GM23338 (cell line): ENCODE results near the gene CLCN1. TPM values are rescaled to one million over a fixed set of nuclear protein-coding genes. Genes with fewer than 3 reads are reported as not detected.
A peak's percentile ranks its signal among the peaks of the same experiment; 100 is the strongest.

Experiments
- ATAC-seq: fragments of 200-7000 bp; cut with Tn5 transposase; 3 replicates; pipeline ENCODE4 v1.9.1; 2020
- DNase-seq: peaks from one replicate; pipeline ENCODE4 v3.0.0-alpha.2; 2015; ENCODE audit warnings: low spot score
- H2AFZ ChIP-seq: fragments of 200-600 bp; sonication (generic); 2 replicates; pipeline ENCODE4 v1.8.0; 2016; ENCODE audit warnings: antibody characterized with exemption, mild to moderate bottlenecking, moderate library complexity
- H3F3A ChIP-seq: fragments of 200-600 bp; sonication (generic); replicated peaks from 2 replicates; pipeline ENCODE4 v1.8.0; 2017; ENCODE audit warnings: antibody characterized with exemption, mixed run types, low read depth
- H3K27ac ChIP-seq: fragments of 200-600 bp; sonication (generic); 2 replicates; pipeline ENCODE4 v1.6.1; 2016; ENCODE audit warnings: low read depth
- H3K27me3 ChIP-seq: fragments of 200-600 bp; sonication (generic); 2 replicates; pipeline ENCODE4 v1.8.0; 2016; ENCODE audit warnings: mild to moderate bottlenecking, mixed run types, moderate library complexity; ENCODE audit not compliant: insufficient read depth
- H3K36me3 ChIP-seq: fragments of 200-600 bp; sonication (generic); 2 replicates; pipeline ENCODE4 v1.8.0; 2016; ENCODE audit warnings: mild to moderate bottlenecking; ENCODE audit not compliant: insufficient read depth
- H3K4me1 ChIP-seq: fragments of 200-600 bp; sonication (generic); 2 replicates; pipeline ENCODE4 v1.8.0; 2016; ENCODE audit warnings: mild to moderate bottlenecking, moderate library complexity; ENCODE audit not compliant: insufficient read depth
- H3K4me2 ChIP-seq: fragments of 200-600 bp; sonication (generic); 2 replicates; pipeline ENCODE4 v1.7.1; 2017; ENCODE audit warnings: mixed run types
- H3K4me3 ChIP-seq: fragments of 200-600 bp; sonication (generic); 2 replicates; pipeline ENCODE4 v1.6.1; 2016; ENCODE audit warnings: mixed run types
- H3K79me2 ChIP-seq: fragments of 200-600 bp; sonication (generic); replicated peaks from 2 replicates; pipeline ENCODE4 v1.8.0; 2017; ENCODE audit warnings: mild to moderate bottlenecking; ENCODE audit not compliant: insufficient read depth
- H3K9me2 ChIP-seq: fragments of 200-600 bp; sonication (generic); 2 replicates; pipeline ENCODE4 v1.8.0; 2017; ENCODE audit not compliant: insufficient read depth
- H4K20me1 ChIP-seq: fragments of 200-600 bp; sonication (generic); replicated peaks from 2 replicates; pipeline ENCODE4 v1.8.0; 2017; ENCODE audit warnings: mild to moderate bottlenecking; ENCODE audit not compliant: insufficient read depth
- H3K27ac Mint-ChIP-seq: 2 replicates; pipeline ENCODE4 v1.8.0; 2020; ENCODE audit warnings: inconsistent platforms, mild to moderate bottlenecking, moderate library complexity, mixed read lengths
- H3K27me3 Mint-ChIP-seq: 3 replicates; pipeline ENCODE4 v1.8.0; 2022; ENCODE audit warnings: low read depth, mild to moderate bottlenecking, moderate library complexity, mixed read lengths, inconsistent platforms; ENCODE audit not compliant: insufficient read depth, poor library complexity
- H3K36me3 Mint-ChIP-seq: 3 replicates; pipeline ENCODE4 v1.8.0; 2021; ENCODE audit warnings: low read depth, mild to moderate bottlenecking, inconsistent platforms, moderate library complexity, mixed read lengths
- H3K4me1 Mint-ChIP-seq: 3 replicates; pipeline ENCODE4 v1.8.0; 2020; ENCODE audit warnings: mild to moderate bottlenecking, inconsistent platforms, mixed read lengths
- H3K4me3 Mint-ChIP-seq: 3 replicates; pipeline ENCODE4 v1.8.0; 2021; ENCODE audit warnings: moderate library complexity, mild to moderate bottlenecking, inconsistent platforms, mixed read lengths
- H3K9me3 Mint-ChIP-seq: 3 replicates; pipeline ENCODE4 v1.8.0; 2020; ENCODE audit warnings: moderate library complexity, mild to moderate bottlenecking, inconsistent platforms, mixed read lengths
- CTCF ChIP-seq, 2 experiments: fragments of 200-600 bp in 1 of 2; sonication (generic) in 1 of 2; conservative IDR thresholded peaks; 2 replicates each; pipeline versions ENCODE4 v1.5.1 to v1.6.1; 2016 to 2017; ENCODE audit warnings: antibody characterized with exemption in 2 of 2, low read depth in 2 of 2, mild to moderate bottlenecking in 2 of 2, moderate library complexity in 1 of 2
- ETS1 ChIP-seq: IDR thresholded peaks from 2 replicates; pipeline ENCODE4 v1.6.1; 2016; ENCODE audit warnings: antibody characterized with exemption
- EZH2 ChIP-seq: fragments of 200-600 bp; sonication (generic); IDR thresholded peaks from one replicate; pipeline ENCODE4 v1.8.0; 2017; ENCODE audit warnings: antibody characterized with exemption, mild to moderate bottlenecking, low read depth; ENCODE audit not compliant: unreplicated experiment
- POLR2AphosphoS5 ChIP-seq: IDR thresholded peaks from 2 replicates; pipeline ENCODE4 v1.6.1; 2016; ENCODE audit warnings: antibody characterized with exemption, low read depth
- REST ChIP-seq: IDR thresholded peaks from one replicate; pipeline ENCODE4 v1.6.1; 2018; ENCODE audit warnings: antibody characterized with exemption; ENCODE audit not compliant: unreplicated experiment
- polyA plus RNA-seq: library from polyadenylated mRNA; unstranded; fragments of >200 nt; fragmentation: Nextera tagmentation; extraction: Ambion mirVana; gene quantifications from 2 replicates; pipeline ENCODE4 v1.2.1, GENCODE V29; 2016
- total RNA-seq: library from RNA; depleted of rRNA; stranded (reverse); fragments of >200 nt; shearing (Covaris generic); gene quantifications from 2 replicates; pipeline ENCODE4 v1.2.3, GENCODE V29; 2014

The CLCN1 gene
- total and polyA plus RNA-seq, 2 experiments from 2014 or later: 0.38 to 0.48 TPM

- TF ChIP-seq REST: no peak
Measured at GRCh38 chr7:143337216-143337615, 21.3 kb downstream of the CLCN1 start (continued).

- no peak for TF ChIP-seq ETS1
- no peaks in the 10 kb centered on the region for H3K79me2 ChIP-seq
- peaks cover 23% of the 10 kb centered on the region for H3K4me1 ChIP-seq
- DNase-seq (no peak), ATAC-seq (no peak)
- no peak overlapping the region for H3K27ac ChIP-seq
- no peaks in the 10 kb centered on the region for H3K36me3 ChIP-seq
- peaks cover 16% of the 10 kb centered on the region for H3K27me3 Mint-ChIP-seq
- no peak overlapping the region for H3K4me3 Mint-ChIP-seq
- no peak overlapping the region for H3K27ac Mint-ChIP-seq
- H3K4me1 Mint-ChIP-seq: peaks cover 17% of the 10 kb centered on the region
- no peak overlapping the region for H3K4me2 ChIP-seq
- no peaks in the 10 kb centered on the region for H3K27me3 ChIP-seq
- H3K9me2 ChIP-seq: 0 out of 2 replicates have a peak, but pooled peaks cover 2% of the 10 kb centered on the region
- H3K9me3 Mint-ChIP-seq: peaks cover 4% of the 10 kb centered on the region; the same call in 1 of the 3 replicates
- peaks cover 2% of the 10 kb centered on the region; the same call in 2 of the 3 replicates for H3K36me3 Mint-ChIP-seq
- H2AFZ ChIP-seq: peak overlapping the region; percentile 56; the same call in 1 of the 2 replicates
- H4K20me1 ChIP-seq: no peaks in the 10 kb centered on the region
- H3K4me3 ChIP-seq: no peak overlapping the region
- H3F3A ChIP-seq: 0 out of 2 replicates have a peak, but pooled peaks cover 8% of the 10 kb centered on the region
Measured at GRCh38 chr7:143341842-143342241, 25.9 kb downstream of the CLCN1 start.

GRCh38 chr7:143343596-143343995 lies 27.7 kb downstream of the CLCN1 start:
- H2AFZ ChIP-seq: 0 out of 2 replicates have a peak overlapping the region, but pooled peaks have one; percentile 5
- no peaks in the 10 kb centered on the region for H4K20me1 ChIP-seq
- no peak overlapping the region for H3K4me3 ChIP-seq
- peaks cover 4% of the 10 kb centered on the region; the same call in 2 of the 3 replicates for H3K36me3 Mint-ChIP-seq
- H3K4me1 ChIP-seq: peaks cover 23% of the 10 kb centered on the region
- no peak overlapping the region for H3K27ac ChIP-seq
- H3K27me3 ChIP-seq: no peaks in the 10 kb centered on the region; the same call in 1 of the 2 replicates
- no peak for TF ChIP-seq POLR2AphosphoS5
- TF ChIP-seq EZH2: no peak
- peak; percentile 27 to 44; a peak in 3 of 4 replicates for TF ChIP-seq CTCF (conservative IDR thresholded peaks at IDR 0.05; ENCODE audit: low read depth in 2 of 2)
- ATAC-seq (no peak), DNase-seq (no peak)
- H3K4me3 Mint-ChIP-seq: no peak overlapping the region
- 0 out of 2 replicates have a peak, but pooled peaks cover 8% of the 10 kb centered on the region for H3F3A ChIP-seq
- no peaks in the 10 kb centered on the region for H3K79me2 ChIP-seq
- H3K36me3 ChIP-seq: no peaks in the 10 kb centered on the region
- H3K9me3 Mint-ChIP-seq: peaks cover 6% of the 10 kb centered on the region; the same call in 1 of the 3 replicates
- no peak overlapping the region for H3K27ac Mint-ChIP-seq
- H3K4me2 ChIP-seq: no peak overlapping the region
- H3K4me1 Mint-ChIP-seq: peaks cover 17% of the 10 kb centered on the region
- 0 out of 2 replicates have a peak, but pooled peaks cover 2% of the 10 kb centered on the region for H3K9me2 ChIP-seq
- H3K27me3 Mint-ChIP-seq: peaks cover 17% of the 10 kb centered on the region
